ENCODE results near the gene HOXA10.

- TF ChIP-seq FOXP2 (optimal IDR thresholded peaks at IDR 0.05; ENCODE audit: control extremely low read depth, extremely low read length, insufficient read depth) (no peak), EZH2 (IDR thresholded peaks at IDR 0.05) (no peak)
Observed at GRCh38 chr7:27174874-27175625, 930 bp upstream of the HOXA10 start.

Measured in SK-N-MC (cell line).